LNCAP (cell line): ENCODE measurements around the gene NFKBIZ.
A peak's percentile ranks its signal among the peaks of the same experiment; 100 is the strongest.

ENCODE experiments used
- TF ChIP-seq, protein P1 (sequence below): fragments of 450-650 bp; IDR thresholded peaks from 2 replicates; pipeline ENCODE4 v1.5.1; 2017; ENCODE audit warnings: mild to moderate bottlenecking

NFKBIZ gene, protein sequence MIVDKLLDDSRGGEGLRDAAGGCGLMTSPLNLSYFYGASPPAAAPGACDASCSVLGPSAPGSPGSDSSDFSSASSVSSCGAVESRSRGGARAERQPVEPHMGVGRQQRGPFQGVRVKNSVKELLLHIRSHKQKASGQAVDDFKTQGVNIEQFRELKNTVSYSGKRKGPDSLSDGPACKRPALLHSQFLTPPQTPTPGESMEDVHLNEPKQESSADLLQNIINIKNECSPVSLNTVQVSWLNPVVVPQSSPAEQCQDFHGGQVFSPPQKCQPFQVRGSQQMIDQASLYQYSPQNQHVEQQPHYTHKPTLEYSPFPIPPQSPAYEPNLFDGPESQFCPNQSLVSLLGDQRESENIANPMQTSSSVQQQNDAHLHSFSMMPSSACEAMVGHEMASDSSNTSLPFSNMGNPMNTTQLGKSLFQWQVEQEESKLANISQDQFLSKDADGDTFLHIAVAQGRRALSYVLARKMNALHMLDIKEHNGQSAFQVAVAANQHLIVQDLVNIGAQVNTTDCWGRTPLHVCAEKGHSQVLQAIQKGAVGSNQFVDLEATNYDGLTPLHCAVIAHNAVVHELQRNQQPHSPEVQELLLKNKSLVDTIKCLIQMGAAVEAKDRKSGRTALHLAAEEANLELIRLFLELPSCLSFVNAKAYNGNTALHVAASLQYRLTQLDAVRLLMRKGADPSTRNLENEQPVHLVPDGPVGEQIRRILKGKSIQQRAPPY

GRCh38 chr3:101848754-101849713 lies at the start of gene NFKBIZ:
Gene NFKBIZ, plus strand, starts transcription at chr3:101849514. Its CDS starts 115 bp downstream, at chr3:101849629.
- TF ChIP-seq, protein P1, sequence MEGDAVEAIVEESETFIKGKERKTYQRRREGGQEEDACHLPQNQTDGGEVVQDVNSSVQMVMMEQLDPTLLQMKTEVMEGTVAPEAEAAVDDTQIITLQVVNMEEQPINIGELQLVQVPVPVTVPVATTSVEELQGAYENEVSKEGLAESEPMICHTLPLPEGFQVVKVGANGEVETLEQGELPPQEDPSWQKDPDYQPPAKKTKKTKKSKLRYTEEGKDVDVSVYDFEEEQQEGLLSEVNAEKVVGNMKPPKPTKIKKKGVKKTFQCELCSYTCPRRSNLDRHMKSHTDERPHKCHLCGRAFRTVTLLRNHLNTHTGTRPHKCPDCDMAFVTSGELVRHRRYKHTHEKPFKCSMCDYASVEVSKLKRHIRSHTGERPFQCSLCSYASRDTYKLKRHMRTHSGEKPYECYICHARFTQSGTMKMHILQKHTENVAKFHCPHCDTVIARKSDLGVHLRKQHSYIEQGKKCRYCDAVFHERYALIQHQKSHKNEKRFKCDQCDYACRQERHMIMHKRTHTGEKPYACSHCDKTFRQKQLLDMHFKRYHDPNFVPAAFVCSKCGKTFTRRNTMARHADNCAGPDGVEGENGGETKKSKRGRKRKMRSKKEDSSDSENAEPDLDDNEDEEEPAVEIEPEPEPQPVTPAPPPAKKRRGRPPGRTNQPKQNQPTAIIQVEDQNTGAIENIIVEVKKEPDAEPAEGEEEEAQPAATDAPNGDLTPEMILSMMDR: no peak

GRCh38 chr3:101801174-101801573 lies 48.1 kb upstream of the NFKBIZ start:
- TF ChIP-seq, protein P1: no peak

DNA sequence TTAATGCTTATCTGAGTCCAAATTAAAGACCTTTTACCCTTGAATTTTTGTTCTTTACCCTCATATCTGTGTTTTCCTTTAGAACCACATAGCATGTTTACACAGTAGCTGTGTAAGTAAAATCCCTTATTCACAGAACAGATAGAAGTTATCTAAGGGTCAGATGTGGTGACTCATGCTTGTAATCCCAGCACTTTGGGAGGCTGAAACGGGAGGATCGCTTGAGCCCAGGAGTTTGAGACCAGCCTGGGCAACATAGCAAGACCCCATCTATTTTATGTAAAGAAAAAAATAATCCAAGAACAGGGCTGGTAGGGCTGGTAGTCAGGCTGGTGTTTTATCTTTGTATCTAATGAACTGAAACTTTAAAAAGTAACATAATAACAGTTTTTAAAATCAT lies 47.1 kb upstream of the NFKBIZ start:
- TF ChIP-seq, protein P1: no peak

DNA sequence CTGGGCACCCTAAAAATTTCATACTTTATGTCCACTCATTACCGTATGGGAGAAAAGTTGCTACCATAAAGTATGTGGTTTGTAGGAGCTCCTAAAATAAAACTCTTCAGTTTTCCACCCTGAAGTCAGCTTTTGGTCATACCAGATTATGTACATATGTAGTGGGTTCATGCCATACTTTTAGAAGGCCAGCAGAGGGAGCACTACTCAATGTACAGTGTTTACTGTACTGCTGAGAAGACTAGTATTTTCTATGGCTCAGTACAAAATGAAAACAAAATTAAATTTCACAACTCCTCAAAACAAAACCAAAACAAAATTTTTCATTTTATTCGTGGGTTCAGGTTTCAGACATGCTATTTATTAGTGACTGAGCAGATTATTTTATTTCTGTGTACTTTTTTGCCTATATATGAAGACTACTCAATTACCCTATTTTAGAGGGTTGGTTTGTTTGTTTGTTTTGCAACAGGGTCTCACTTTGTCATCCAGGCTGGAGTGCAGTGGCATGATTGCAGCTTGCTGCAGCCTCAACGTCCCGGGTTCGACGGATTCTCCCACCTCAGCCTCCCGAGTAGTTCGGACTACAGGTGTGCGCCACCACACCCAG lies 46.0 kb upstream of the NFKBIZ start:
- TF ChIP-seq, protein P1: peak; percentile 87

DNA sequence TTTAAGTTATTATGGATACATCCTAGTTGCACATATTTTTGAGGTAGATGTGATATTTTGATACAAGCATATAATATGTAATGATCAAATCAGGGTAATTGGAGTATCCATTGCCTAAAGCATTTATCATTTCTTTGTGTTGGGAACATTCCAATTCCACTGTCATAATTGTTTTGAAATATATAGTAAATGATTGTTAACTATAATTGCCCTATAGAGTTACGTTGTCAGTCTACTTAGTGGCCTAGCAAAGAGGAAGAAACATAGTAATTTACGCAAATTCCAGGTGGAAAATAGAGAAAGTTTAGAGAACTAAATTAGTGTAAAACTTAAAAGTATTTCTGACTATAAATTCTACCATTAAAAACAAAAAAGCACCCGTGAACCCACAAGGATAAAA lies 45.4 kb upstream of the NFKBIZ start:
- TF ChIP-seq, protein P1: no peak

GRCh38 chr3:101806491-101806890 lies 42.8 kb upstream of the NFKBIZ start:
- TF ChIP-seq, protein P1: no peak

DNA sequence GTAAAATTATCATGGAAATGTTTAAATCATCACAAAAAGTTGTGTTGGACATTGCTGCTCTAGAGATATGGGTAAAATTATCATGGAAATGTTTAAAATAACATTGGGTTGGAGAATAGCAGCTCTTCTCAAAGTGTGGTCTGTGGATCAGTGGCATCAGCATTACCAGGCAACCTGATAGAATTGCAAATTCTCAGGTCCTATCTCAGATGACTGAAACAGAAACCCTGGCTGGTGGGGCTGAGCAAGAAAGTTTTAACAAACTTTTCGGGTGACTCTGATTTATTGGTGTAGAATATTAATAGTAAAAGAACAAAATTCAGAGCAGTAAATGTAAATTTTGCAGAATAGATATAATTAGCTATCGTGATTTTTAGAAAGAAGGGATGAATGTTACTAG lies 41.4 kb upstream of the NFKBIZ start:
- TF ChIP-seq, protein P1: no peak
